GM19372 (cell line): ENCODE measurements around the gene SPO11.

Experiments
- ATAC-seq: cut with Tn5 transposase; IDR thresholded peaks from one replicate; pipeline ENCODE4 v1.9.1; 2021; ENCODE audit warnings: mild to moderate bottlenecking, low read depth, moderate library complexity; ENCODE audit not compliant: unreplicated experiment

Gene SPO11

DNA sequence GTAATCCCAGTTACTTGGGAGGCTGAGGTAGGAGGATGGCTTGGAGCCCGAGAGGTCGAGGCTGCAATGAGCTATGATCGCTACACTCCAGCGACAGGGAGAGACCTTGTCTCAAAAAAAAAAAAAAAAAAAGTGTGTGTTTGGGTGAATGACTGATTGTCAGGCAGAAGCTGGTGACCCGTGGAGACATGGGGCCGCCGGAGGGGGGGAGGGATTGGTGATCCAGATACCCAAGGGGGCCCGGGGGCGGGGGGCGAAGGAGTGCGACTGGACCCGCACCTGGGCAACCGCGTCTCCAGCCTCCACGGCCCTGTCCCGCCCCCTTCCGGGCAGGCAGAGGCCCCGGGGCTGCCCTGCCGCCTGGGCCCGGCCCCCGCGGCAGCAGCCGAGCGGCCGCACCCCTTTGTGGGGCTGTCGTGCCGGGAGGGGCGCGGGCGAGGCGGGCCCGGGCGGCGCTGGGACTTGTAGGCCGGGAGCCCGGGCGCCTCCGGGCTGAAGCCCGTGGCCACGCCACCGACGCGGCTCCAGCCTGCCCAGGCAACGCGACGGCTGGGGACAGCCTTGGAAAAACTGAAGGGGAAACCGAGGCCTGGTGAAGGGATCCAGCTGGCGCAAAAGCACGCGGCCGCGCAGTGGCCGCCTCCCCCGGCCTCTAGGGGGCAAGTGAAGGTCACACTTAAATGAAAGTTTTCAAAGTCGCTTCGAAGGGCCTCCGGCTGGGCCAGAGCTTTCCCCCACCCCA lies 59.5 kb downstream of the SPO11 start:
- peak; percentile 30 for ATAC-seq

DNA sequence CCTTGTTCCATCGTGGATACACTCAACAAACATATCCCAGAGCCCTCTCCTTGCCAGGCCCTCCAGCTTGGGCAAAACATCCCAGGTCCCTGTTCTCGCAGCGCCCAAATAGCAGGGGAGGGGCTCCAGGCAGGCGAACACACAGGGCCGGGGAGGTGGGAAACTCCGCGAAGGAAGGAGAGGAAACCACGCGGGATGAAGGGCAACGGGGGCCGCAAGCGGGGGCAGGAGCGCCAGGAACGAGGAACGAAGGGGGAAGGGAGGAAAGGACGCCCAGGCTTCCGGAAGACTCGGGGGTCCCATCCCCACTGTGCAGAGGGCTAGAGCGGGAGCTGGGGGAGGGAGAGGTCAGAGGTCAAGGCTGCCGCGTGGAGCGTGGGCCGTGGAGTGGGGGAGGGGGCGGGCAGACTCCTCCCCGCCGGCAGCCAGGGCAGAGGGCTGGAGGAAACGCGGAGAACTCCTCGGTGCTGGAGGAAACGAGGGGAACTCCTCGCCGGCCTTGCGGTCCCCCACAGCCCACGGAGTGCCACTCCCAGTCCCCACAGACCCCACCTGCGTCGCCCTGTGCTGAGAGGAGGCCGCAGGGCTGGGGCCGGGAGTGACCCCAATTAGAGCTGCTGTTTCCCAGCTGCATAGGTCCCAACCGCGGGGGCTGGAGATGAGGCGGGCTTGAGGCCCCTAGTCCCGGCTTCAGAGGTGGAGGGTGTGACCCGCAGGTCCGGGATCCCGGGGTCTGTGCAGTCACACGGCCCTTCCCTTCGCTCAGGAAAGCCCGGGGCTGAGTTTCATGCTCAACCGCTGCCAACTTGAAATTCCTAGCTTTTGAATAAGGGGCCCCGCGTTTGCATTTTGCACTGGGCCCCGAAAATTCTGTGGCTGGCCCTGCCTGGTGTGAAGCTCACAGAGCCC lies 60.3 kb downstream of the SPO11 start:
- ATAC-seq, result no peak

DNA sequence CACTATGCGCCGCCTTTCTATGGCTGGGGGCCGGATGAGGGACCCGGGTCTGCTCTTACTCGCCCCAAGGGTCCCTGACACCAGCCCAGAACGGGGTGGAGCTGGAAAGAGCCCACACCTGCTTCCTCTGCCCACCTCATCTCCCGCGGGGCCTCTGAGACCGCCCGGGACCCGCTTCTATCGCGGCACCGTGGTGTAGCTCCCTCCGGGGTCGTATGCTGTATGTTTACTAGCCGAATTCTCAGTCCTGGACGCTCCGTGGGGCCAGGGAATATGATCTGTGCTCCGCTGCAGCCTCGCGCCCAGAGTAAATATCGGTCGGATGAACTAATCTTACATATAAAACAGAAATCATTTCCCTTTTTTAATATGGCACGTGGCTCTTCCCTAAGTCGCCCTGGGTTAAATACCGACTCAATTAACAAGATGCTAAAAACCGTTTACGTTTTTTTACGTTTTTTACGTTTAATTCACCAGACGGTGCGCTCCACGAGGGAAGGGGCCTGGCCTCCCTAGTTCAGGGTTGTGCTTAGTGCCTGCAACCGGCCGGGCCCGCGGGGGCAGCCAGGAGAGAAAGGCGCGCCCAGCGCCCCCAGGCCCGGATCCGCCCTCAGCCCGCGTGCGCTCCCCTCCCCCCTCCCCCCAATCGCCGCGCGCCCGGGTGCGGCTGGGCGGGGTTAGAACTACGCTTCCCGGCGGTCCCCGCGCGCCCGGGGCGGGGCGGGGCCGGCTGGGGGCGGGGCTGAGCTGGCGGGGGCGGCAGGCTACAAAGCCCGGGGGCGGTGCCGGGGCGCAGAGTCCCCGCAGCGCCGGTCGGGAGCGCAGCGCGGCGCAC lies 61.2 kb downstream of the SPO11 start, which contains the start of gene RBM38:
Gene RBM38 (plus strand): TSS at position 793 of the 835 bp plus-strand sequence. CDS start 186 bp downstream, outside the sequence.
- peak; percentile 59 for ATAC-seq

DNA sequence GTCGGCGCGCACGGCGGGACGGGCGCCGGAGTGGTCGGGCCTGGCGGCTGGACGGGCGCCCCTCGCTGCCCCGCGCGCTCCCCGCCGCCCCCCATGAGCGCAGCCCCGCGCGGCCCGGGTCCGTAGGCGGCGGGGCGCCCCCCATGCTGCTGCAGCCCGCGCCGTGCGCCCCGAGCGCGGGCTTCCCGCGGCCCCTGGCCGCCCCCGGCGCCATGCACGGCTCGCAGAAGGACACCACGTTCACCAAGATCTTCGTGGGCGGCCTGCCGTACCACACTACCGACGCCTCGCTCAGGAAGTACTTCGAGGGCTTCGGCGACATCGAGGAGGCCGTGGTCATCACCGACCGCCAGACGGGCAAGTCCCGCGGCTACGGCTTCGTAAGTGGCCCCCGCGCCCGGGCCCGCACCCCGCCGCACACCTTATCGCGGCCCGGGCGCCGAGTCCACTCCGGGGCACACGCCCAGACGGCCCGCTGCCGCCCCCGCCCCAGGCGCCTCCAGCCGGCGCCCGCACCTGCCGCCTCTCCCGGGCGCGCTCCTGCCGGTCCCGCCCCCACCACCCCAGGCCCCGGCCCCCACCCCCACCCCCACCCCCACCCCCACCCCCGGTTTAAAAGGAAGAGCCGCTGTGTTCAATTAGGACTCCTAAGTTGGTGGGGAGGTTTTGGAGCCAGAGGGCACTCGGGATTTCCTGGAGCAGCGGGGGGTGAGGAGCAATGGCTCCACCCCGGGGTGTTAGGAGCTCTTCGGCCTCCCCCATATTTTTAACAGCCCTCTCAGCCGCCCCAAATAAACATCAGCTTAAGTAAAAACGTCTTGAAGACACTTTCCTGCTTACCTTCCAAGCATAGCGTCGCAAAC lies 62.1 kb downstream of the SPO11 start:
- ATAC-seq, result peak; percentile 6

DNA sequence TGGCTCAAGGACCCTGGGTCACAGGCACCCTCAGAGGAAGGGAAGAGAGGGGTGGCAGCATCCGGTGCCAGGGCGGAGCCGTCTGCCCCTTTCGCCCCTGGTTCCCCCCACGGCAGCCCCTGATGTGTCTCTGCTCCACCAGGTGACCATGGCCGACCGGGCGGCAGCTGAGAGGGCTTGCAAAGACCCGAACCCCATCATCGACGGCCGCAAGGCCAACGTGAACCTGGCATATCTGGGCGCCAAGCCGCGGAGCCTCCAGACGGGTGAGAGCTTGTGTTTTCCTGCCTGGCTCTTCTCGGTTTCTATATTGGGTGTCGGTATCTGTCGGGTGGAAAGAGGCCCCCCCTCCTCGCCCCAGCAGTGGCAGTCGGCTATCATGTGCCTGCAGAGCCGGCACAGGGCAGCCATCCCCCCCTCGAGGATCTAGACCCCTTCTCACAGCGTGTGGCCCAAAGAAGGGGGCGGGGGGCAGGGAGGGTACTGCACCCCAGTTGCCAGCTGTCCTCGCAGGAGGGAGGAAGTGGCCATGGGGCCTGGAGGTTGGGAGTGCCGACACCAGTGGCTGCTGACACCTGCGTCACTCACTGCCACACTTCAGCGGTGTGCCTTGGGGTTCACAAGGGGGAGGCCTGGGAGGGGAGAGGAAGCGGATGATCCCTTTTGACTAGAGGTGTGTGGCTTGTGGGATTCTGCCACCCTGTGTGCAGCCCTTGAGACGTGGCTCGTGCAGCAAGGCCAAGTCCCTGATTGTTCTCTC lies 63.1 kb downstream of the SPO11 start:
- no peak for ATAC-seq
